ENCODE data around the gene SMTNL2. TPM values are rescaled to one million over a fixed set of nuclear protein-coding genes. Genes with fewer than 3 reads are reported as not detected.

SMTNL2 gene
- total RNA-seq, 1 experiment from 2014 or later, result 2.7 TPM

- TF ChIP-seq CDX4 (CRISPR knock-in tag; IDR thresholded peaks at IDR 0.05; ENCODE audit: borderline replicate concordance), result no peak
- no peak for TF ChIP-seq SOX15 (CRISPR knock-in tag; IDR thresholded peaks at IDR 0.05)
- no peak for TF ChIP-seq ZNF317 (CRISPR knock-in tag; IDR thresholded peaks at IDR 0.05; ENCODE audit: borderline replicate concordance, low read depth)
- TF ChIP-seq CREB1 (CRISPR knock-in tag; IDR thresholded peaks at IDR 0.05), result no peak
- no peak for TF ChIP-seq ATF3 (CRISPR knock-in tag; conservative IDR thresholded peaks at IDR 0.05)
- no peak for TF ChIP-seq ZNF219 (CRISPR knock-in tag; IDR thresholded peaks at IDR 0.05; ENCODE audit: borderline replicate concordance)
These were observed 33.4 kb downstream of the SMTNL2 start (continued) for GRCh38 chr17:4617590-4618351.

- TF ChIP-seq ATF2 (CRISPR knock-in tag; IDR thresholded peaks at IDR 0.05; ENCODE audit: borderline replicate concordance, low read depth), result no peak
- TF ChIP-seq HMGXB4 (CRISPR knock-in tag; IDR thresholded peaks at IDR 0.05), result no peak
- TF ChIP-seq CREM (CRISPR knock-in tag; IDR thresholded peaks at IDR 0.05), result no peak
- no peak for TF ChIP-seq NFE2L1 (CRISPR knock-in tag; IDR thresholded peaks at IDR 0.05)
- TF ChIP-seq PRDM15 (CRISPR knock-in tag; IDR thresholded peaks at IDR 0.05), result no peak
- Mint-ChIP-seq H3K27ac (no peak overlapping the region), H3K36me3 (no peaks in the 10 kb centered on the region), H3K9me3 (0 out of 2 replicates have a peak, but pooled peaks cover 3% of the 10 kb centered on the region), H3K27me3 (ENCODE audit: low read depth) (no peaks in the 10 kb centered on the region), H3K4me1 (peaks cover 12% of the 10 kb centered on the region), H3K4me3 (no peak overlapping the region)
- POLR2A ChIA-PET, result no interaction called here
- CTCF ChIA-PET, result interaction anchor here (0.9 to 1.8 kb wide), 2 partner anchors 54 to 111 kb away, joined by 4 to 8 read pairs; no protein-coding TSS in a partner anchor
- ATAC-seq (no peak), DNase-seq (ENCODE audit: low spot score) (no peak)
These were observed 36.3 kb downstream of the SMTNL2 start for GRCh38 chr17:4620531-4621101.

GRCh38 chr17:4622375-4622774 lies 38.0 kb downstream of the SMTNL2 start:
- no peak overlapping the region for H3K27ac Mint-ChIP-seq
- no peaks in the 10 kb centered on the region for H3K27me3 Mint-ChIP-seq (ENCODE audit: low read depth)
- ATAC-seq (no peak), DNase-seq (ENCODE audit: low spot score) (no peak)
- H3K4me1 Mint-ChIP-seq, result peaks cover 15% of the 10 kb centered on the region
- no peaks in the 10 kb centered on the region for H3K9me3 Mint-ChIP-seq
- H3K4me3 Mint-ChIP-seq, result no peak overlapping the region
- H3K36me3 Mint-ChIP-seq, result no peaks in the 10 kb centered on the region
- CTCF ChIA-PET, result interaction anchor here (0.9 to 4.3 kb wide), 3 partner anchors 24 to 56 kb away, joined by 3 to 30 read pairs (median 8); no protein-coding TSS in a partner anchor
- POLR2A ChIA-PET, result no interaction called here
- TF ChIP-seq HMGA2 (CRISPR knock-in tag; IDR thresholded peaks at IDR 0.05), result no peak
- no peak for TF ChIP-seq NFATC4 (CRISPR knock-in tag; IDR thresholded peaks at IDR 0.05)
- no peak for TF ChIP-seq OVOL2 (CRISPR knock-in tag; IDR thresholded peaks at IDR 0.05; ENCODE audit: borderline replicate concordance)
- TF ChIP-seq MXD4 (CRISPR knock-in tag; IDR thresholded peaks at IDR 0.05; ENCODE audit: borderline replicate concordance), result no peak
- TF ChIP-seq ZNF425 (CRISPR knock-in tag; conservative IDR thresholded peaks at IDR 0.05), result no peak
- TF ChIP-seq RORB (CRISPR knock-in tag; IDR thresholded peaks at IDR 0.05), result no peak
- TF ChIP-seq ZBTB43 (CRISPR knock-in tag; IDR thresholded peaks at IDR 0.05), result no peak
- TF ChIP-seq CREB1 (CRISPR knock-in tag; IDR thresholded peaks at IDR 0.05), result no peak
- TF ChIP-seq GABPB1 (CRISPR knock-in tag; IDR thresholded peaks at IDR 0.05), result no peak
- TF ChIP-seq GRHL2 (CRISPR knock-in tag; IDR thresholded peaks at IDR 0.05; ENCODE audit: insufficient replicate concordance, severe bottlenecking), result no peak

Measured in WTC11 (cell line).